ENCODE measurements around the gene CAPN9.
"Not testable (repeated sequence)": the region's sequence is repeated elsewhere in the genome, so short reads cannot be mapped to it uniquely, and the experiment has no call there.

CAPN9 gene

DNA sequence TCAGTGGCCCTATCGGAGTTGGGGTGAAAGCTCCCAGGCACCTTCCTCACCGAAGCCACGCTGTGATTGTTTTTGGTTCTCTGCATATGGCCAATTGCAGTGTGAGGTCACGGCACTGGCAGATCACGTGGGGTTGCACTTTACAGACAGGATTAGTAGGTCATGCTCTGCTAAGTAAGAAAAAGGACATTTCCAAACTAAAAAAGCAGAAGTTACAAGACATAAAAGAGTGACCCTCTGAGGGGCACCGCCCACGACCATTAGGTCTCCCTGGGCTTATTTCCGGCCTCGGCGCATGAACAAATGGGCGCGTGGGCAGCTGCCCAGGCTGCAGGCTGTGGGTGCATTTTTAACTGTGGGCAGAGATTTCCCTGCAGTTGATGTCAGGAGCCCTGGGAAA lies 2.0 kb downstream of the CAPN9 start:
- DNase-seq, result no peak

GRCh38 chr1:230749635-230750034 lies 2.4 kb downstream of the CAPN9 start:
- DNase-seq, result no peak

GRCh38 chr1:230750576-230750975 lies 3.4 kb downstream of the CAPN9 start:
- DNase-seq, result no peak

GRCh38 chr1:230750986-230751625 lies 3.9 kb downstream of the CAPN9 start:
- no peak for DNase-seq

DNA sequence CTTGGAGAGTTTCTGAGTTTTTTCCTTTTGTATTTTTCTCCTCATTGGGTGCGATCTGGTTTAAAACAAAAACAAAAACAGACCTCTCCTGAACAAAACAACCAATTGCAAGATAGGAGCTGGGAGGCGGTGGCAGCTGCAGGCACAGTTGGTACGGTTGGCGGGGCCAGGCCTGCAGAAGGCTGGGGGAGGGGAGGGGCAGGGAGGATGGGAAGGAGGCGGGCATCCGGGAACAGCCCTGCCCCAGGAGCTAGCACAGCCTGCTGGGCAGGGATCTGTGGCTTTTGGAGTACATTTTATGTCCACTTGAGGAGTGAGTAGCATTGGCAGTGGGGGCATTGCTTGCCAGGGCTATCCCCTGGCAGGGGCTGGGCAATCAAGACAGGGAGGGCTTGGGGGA lies 5.2 kb downstream of the CAPN9 start:
- peak; percentile 88 for DNase-seq

- DNase-seq, result no peak
These were observed 6.0 kb downstream of the CAPN9 start for GRCh38 chr1:230753191-230753585.

DNA sequence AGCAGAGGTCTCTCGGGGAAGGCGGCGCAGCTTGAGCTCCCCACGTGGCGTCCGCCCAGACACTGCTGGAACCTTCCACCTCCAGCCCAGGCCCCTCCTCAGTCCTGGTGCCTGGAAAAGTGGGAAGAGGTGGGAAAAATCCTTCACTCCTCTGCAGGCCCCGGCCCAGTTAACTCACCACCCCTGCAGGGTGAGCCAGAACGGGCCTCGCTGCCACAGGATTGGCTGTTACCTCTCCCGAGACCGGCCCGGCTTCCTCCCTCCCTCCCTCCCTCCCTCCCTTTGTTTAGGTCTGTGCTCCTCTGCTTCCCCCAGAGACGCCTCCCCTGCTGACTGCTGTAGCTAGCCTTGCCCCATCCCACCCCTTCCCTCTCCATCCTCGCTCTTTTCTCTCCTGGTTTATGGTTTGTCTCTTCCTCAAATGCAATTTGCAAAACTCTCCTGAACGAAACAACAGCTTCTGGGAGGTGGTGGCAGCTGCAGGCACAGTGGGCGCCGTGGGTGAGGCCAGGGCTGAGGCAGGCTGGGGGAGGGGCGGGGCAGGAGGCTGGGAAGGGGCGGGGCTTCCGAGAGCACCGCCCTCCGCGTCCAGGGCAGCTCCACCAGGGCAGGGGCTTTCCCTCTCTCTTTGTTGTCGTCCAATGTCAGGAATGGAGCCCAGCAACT lies 6.5 kb downstream of the CAPN9 start:
- DNase-seq, result peak; percentile 93

DNA sequence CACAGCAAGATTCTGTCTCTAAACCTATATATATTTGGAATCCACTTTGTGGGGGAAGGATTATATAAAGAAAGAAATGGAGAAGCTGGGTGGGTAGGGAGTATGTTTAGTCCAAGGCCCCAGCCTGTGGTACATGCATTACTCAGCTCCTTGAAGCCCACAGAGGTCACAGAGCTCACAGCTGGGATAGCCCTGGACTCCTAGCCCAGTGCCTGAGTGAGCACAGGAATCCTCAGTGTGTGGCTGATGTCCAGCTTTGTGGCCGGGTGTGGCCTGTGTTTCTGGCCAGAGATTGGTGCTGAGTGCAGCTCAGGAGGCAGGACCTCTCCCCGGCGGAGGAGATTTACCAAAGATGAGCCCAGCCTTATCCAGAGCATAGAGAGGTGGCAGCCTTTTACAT lies 7.6 kb downstream of the CAPN9 start:
- DNase-seq, result no peak

DNA sequence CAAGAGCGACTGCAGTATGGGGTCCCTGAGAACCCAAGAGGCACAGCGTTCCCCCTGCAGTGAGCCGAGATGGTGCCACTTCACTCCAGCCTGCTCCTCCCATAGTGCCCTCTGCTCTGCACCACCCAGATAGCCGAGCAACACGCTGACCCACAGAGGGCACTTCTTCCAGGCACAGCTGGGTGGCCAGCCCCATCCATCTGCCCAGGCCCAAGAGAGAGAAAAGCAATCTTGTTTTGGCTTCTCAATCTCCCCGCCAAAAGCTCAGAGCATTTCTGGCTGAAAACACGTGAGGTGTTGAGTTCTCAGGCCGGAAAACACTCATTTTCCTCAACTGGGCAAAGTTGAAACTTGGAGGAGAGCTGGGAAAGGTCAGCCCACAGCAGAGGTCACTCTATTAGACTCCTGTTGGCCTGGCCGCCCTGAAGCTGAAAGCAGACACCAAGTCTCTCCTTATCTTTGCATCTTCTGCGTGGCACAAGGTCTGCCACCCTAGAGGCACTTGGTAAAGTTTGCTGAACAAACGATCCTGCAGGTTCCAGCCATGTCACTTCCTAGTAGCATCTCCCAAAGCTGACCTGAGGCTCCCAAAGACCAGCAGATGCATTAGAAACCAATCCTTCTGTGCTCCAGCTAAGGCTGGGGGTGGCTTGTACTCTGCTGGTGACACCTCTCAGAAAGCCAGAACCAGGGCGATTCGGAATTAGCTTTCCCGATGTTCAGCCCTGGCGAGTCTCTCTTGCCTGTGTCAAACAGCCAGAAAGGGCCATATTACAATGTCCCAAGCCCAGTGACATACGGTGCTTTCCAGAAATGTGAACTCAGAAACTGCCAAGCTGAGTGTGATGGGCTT lies 10.9 kb downstream of the CAPN9 start:
- DNase-seq, result no peak

- no peak for DNase-seq
These were observed 11.7 kb downstream of the CAPN9 start for GRCh38 chr1:230758709-230759368.

GRCh38 chr1:230759369-230760065 lies 12.3 kb downstream of the CAPN9 start:
- no peak for DNase-seq

DNA sequence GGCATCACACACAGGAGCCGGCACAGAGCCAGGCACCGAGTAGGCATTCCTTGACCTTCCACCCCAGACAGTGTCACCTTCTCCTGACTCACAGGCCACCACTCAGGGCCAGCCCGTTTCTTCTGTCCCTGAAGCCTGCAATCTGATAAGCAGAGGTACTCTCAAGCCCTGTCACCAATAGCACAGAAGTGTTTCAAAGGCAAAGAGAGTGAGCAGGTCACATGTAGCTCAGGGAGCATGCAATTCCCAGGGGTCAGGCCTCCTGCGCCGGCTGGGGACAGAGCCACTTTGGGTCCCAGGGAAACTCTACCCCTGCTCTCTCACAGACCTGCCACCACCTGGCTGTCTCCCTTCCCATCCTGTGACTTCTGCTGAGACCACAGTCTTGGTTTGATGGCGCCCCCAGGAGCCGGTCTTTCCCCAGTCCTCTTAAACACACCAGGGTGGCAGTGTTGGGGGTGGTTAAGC lies 13.2 kb downstream of the CAPN9 start:
- peak; percentile 73 for DNase-seq

DNA sequence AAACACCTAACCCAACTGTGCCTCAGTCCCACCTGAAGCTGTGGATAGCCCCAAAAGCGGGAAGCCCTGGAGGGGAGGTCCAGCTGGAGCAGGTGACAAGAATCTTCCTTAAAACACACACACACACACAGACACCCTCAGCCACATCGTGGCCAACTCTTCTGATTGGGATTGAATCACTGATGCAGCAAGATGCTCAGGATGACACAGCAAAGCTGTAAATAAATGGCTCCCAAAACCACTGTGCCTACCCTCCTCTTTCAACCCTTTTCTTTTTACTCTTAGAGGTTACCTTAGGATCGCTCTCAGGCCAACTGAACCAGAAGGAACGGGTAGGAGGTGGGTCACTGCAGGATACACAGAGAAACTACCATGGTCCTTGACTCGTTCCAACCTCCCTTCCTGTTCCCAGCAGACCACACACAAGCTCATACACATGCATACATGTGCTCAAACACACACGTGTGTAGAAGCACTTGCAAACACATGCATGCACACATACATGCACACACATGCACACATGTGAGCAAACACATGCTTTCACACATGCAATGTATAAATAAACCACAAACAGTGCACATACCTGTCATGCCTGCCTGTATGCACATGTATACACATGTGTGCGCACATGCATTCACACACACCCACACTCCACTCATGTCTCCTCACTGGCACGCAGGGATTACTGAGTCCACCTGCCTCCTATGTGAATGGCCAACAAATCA lies 14.4 kb downstream of the CAPN9 start:
- DNase-seq, result no peak

DNA sequence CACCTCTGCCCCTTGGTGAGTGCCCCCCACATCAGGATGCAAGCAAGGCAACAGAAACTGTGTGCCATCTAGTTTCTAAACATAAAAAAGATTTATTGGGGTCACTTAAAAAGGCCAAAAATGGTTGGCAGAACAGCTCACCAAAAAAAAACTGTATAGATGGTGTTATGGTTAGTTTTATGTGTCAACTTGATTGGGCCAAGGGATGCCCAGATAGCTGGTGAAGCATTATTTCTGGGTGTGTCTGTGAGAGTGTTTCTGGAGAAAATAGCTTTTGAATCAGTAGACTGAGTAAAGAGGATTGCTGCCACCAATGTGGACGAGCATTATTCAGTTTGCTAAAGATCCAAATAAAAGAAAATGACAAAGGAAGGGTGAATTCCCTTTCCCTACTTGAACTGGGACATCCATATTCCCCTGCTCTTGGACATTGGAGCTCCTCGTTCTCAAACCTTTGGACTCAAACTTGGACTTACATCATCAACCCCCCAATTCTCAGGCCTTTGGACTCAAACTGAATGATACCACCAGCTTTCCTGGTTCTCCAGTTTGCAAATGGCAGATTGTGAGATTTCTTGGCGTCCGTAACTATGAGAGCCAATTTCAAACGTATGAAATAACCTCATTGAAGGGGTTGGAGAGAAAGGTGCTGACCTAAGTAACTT lies 16.9 kb downstream of the CAPN9 start:
- no peak for DNase-seq

DNA sequence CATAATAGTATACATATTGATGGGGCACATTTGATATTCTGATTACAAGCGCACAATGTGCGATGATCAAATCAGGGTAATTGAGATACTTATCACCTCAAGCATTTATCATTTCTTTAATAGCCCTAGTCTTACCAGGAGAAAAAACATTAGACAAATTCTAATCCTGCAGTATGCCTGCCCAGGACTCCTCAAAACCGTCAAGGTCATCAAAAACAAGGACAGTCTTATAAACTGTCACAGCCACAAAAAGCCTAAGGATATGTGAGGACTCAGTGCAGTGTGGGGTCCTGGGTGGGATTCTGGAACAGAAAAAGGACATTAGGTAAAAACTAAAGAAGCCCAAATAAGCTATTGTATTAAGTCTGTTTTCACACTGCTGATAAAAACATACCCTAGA lies 19.1 kb downstream of the CAPN9 start:
- no peak for DNase-seq

DNA sequence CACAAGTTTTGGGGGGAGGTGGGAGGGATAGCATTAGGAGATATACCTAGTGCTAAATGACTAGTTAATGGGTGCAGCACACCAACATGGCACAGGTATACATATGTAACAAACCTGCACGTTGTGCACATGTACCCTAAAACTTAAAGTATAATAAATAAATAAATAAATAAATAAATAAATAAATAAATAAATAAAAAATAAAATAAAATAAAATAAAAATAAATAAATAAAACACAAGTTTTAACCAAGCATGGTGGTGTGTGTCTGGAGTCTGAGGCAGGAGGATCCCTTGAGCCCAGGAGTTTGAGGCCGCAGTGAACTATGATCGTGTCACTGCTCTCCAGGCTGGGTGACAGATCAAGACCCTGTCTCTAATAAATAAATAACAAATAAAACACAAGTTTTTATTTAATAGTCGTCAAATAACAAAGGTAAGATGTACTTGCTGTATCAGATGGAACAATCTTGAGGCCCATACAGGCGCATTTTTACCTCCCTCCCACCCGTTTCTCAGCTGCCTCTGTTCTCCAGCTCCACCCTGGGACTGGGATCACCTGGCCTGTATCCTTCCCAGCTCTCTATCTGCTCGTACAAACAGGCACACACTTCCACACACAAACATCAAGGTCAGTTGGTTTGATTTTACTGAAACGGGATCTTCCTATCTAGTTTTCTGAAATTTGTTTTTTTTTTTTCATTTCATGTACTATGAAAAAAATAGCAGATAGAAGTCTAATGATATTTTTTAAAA lies 20.8 kb downstream of the CAPN9 start:
- DNase-seq, result not testable (repeated sequence)

- no peak for DNase-seq
These were observed 21.8 kb downstream of the CAPN9 start for GRCh38 chr1:230768903-230769570.

GRCh38 chr1:230770317-230770716 lies 23.1 kb downstream of the CAPN9 start:
- DNase-seq, result no peak

- DNase-seq, result no peak
These were observed 24.7 kb downstream of the CAPN9 start for GRCh38 chr1:230771773-230772354.
